Aorta (tissue), 5 donors: ENCODE results near the gene TRAPPC2B. TPM values are rescaled to one million over a fixed set of nuclear protein-coding genes. Genes with fewer than 3 reads are reported as not detected.

Experiments used
- ATAC-seq: fragments of 200-7000 bp; cut with Tn5 transposase; one replicate; pipeline ENCODE4 v1.9.1; 2022; ENCODE audit warnings: moderate library complexity; ENCODE audit not compliant: low FRiP score
- DNase-seq, 2 donors: peaks; one replicate each; pipeline ENCODE4 v3.0.0-alpha.2; 2020
- H3K27ac ChIP-seq, 2 donors: one replicate each; pipeline ENCODE4 v1.5.1; 2013; ENCODE audit warnings: low read length in 2 of 2, mild to moderate bottlenecking in 2 of 2, moderate library complexity in 2 of 2, control low read depth in 1 of 2, inconsistent platforms in 1 of 2, low read depth in 1 of 2
- H3K27me3 ChIP-seq, 2 donors: one replicate each; pipeline ENCODE4 v1.6.1; 2013; ENCODE audit warnings: control low read depth in 1 of 2, low read length in 1 of 2, mild to moderate bottlenecking in 1 of 2, moderate library complexity in 1 of 2; ENCODE audit not compliant: insufficient read depth in 2 of 2, control insufficient read depth in 1 of 2
- H3K36me3 ChIP-seq, 2 donors: one replicate each; pipeline ENCODE4 v1.6.1; 2013; ENCODE audit warnings: control low read depth in 1 of 2, low read length in 1 of 2, mild to moderate bottlenecking in 1 of 2; ENCODE audit not compliant: insufficient read depth in 2 of 2, control insufficient read depth in 1 of 2
- H3K4me1 ChIP-seq, 2 donors: one replicate each; pipeline ENCODE4 v1.6.1; 2013; ENCODE audit warnings: low read length in 2 of 2, control low read depth in 1 of 2, mild to moderate bottlenecking in 1 of 2, moderate library complexity in 1 of 2; ENCODE audit not compliant: insufficient read depth in 2 of 2, control insufficient read depth in 1 of 2
- H3K4me3 ChIP-seq, 2 donors: one replicate each; pipeline ENCODE4 v1.5.1; 2013; ENCODE audit warnings: low read length in 2 of 2, control low read depth in 1 of 2, mild to moderate bottlenecking in 1 of 2
- H3K9me3 ChIP-seq: one replicate; pipeline ENCODE4 v1.6.1; 2013; ENCODE audit warnings: mild to moderate bottlenecking, low read length; ENCODE audit not compliant: control insufficient read depth
- WGBS, 2 donors: extraction: QIAGEN DNeasy Blood & Tissue Kit; methylation state at CpG; one replicate each; pipeline ENCODE4 v1.1.7; 2013; 5-methylcytosine and 5-hydroxymethylcytosine counted together
- intact Hi-C, 2 donors: fragments of 100-400 bp; cut with DNase I; formaldehyde crosslinking; loops; one replicate each; pipeline versions ENCODE4 v1.14.2 to v1.15.0; 2022
- polyA plus RNA-seq, 2 donors: library from polyadenylated mRNA; stranded (reverse); fragments of 200-250 nt; gene quantifications; one replicate each; pipeline ENCODE4 v1.2.3, GENCODE V29; 2013
- total RNA-seq, 2 donors: library from RNA; stranded (reverse); fragmentation: NEBNext Ultra II Directional; extraction: Animal tissue kit (Norgen Biotek cat#: 25700); gene quantifications; one replicate each; pipeline ENCODE4 v1.2.1, GENCODE V29; 2021
- donor health status: healthy with polysubstance abuse.
- donor health status: Bipolar disorder and iron deficiency.
- donor health status: DM: no; HTN: no; CAD: no.
- donor health status: DM: no; HTN: no; CAD: no.
- donor health status: DM: yes; HTN: yes; CAD: no.

TRAPPC2B gene
- total and polyA plus RNA-seq, 4 donors: 8.3 to 28.2 (median 15.6) TPM

DNA sequence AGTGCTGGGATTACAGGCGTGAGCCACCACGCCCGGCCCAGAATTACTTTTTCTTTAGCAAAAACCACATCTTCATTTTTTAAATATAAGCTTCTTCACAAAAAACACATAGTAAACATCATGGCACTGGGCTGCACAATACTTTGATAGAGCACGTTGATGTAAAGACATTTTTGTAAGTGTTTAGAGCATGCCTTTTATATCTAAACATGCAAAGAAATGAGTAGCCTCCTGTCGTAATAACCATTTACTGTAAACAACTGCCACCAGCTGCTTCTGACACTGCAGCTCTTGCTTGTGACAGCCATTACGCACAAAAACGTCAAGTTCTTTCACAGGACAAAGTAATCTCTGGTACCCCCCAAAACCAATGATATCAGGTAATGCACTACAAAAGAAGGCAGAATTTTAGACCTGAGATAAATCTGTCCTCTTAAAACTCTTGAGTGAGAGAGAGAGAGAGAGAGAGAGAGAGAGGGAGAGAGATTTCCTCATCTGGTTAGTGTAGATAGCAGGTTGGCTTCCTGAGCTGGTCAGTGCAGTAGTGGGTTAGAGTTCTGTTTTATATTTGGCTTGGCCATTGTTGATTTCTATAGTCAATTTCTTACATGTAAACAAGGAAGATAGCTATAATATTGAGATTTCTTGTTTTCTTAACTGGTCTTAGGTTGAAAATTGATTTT lies 19.6 kb downstream of the TRAPPC2B start:
- Histone ChIP-seq H3K4me3 (no peak overlapping the region), H3K36me3 (peaks cover 2 to 4% of the 10 kb centered on the region in 2 donors), H3K27ac (no peak overlapping the region), H3K27me3 (no peaks in the 10 kb centered on the region), H3K9me3 (peaks cover 7% of the 10 kb centered on the region), H3K4me1 (no peaks in the 10 kb centered on the region)
- DNase-seq: no peak
- ATAC-seq: no peak
- 84 to 85% methylated on average over 7 of the region's 7 CpGs for WGBS, 2 donors
- intact Hi-C loops: no loop called here

DNA sequence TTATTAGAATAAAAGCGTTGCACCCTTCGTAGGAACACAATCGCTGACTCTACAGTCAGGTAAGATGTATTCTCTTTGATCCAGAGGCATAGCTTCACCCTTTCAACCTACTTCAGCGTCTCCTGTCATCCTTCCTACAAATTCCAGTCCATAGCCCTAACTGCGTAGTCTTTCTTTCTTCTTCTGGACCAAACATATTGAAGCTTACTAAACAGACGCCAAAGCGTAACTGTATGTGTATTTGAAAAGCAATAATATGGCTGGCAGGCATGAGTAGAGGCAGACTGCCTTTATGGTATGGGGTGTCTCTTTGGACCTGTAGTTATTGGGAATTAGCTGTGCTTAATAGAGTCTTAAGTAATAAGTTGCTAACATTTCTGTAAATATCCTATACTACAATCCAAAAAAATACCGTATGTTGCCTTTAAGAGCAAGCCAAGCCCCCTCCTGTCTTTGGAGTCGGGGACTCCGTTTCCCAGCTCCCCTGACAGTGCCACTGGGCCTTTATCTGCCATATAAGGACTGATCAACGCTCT lies 25.9 kb downstream of the TRAPPC2B start:
- intact Hi-C loops: no loop called here
- DNase-seq: no peak
- Histone ChIP-seq H3K27me3 (no peaks in the 10 kb centered on the region), H3K4me3 (peak overlapping the region; percentile 27 to 40), H3K9me3 (peaks cover 5% of the 10 kb centered on the region), H3K27ac (peak overlapping the region; percentile 57 to 61), H3K4me1 (peaks cover 0 to 2% of the 10 kb centered on the region in 2 donors), H3K36me3 (peaks cover 4% of the 10 kb centered on the region in 2 donors)
- 51 to 52% methylated on average over 11 of the region's 11 CpGs for WGBS, 2 donors
- no peak for ATAC-seq

DNA sequence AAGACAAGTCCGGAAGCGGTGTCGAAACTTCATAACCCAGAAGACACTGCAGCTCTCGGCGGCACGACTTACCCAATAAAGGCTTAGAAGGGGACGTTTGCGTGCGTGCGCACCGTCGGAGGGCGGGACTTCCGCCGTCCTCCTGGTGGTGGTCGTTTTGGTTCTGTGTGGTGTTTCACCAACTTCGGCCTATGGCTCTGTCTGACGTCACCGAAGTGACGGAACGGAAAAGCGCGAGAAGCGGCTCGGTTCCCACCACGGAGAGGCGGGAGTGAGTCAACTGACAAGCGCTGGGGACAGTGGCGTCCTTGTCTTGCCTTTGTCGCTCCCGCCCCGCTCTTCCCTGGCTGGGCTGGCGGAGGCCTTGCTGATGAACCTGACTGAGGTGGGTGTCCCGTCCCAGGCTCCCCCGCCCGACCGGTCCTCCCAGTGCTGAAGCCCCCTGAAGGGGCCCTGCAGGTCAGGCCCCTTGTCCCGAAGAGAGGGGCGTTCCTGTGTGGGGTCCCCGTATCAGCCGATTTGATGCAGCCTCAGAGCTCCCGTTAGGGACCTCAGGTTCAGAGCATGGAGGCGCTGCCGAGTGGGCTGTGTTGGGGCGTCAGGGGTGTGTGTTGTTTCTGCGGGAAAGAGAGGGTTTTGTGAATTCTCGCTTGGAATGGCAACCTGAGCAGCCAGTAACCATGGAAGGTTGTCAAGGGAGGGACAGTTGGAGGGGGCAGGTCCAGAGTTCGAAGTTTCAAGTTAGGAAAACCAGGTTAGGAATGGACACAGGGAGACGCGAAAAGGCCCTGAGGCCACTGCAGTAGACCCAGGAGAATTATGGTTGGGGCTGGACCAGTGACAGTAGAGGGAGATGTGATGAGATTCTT lies 26.6 kb downstream of the TRAPPC2B start, which contains the start of gene ZNF548:
Gene ZNF548, plus strand, starts transcription at position 125 of the 869 bp plus-strand sequence. Its CDS starts 246 bp downstream, at position 371.
- peaks cover 7% of the 10 kb centered on the region for H3K9me3 ChIP-seq
- intact Hi-C loops: loop anchor here in 1 of 2 donors (2.0 kb wide), 2 partner anchors 21 to 45 kb away; partner anchors contain the start of genes ZNF17 and ZNF749
- H3K4me1 ChIP-seq: peaks cover 0 to 2% of the 10 kb centered on the region in 2 donors
- H3K36me3 ChIP-seq: peaks cover 4% of the 10 kb centered on the region in 2 donors
- WGBS, 2 donors: 1% methylated on average over 47 to 50 of the region's 50 CpGs
- ATAC-seq: peak; percentile 100
- peak within 1 kb of the TSS; percentile 42 to 76 for H3K4me3 ChIP-seq
- DNase-seq: peak; percentile 97 to 99
- H3K27me3 ChIP-seq: no peaks in the 10 kb centered on the region
- H3K27ac ChIP-seq: peak within 1 kb of the TSS; percentile 61 to 78

DNA sequence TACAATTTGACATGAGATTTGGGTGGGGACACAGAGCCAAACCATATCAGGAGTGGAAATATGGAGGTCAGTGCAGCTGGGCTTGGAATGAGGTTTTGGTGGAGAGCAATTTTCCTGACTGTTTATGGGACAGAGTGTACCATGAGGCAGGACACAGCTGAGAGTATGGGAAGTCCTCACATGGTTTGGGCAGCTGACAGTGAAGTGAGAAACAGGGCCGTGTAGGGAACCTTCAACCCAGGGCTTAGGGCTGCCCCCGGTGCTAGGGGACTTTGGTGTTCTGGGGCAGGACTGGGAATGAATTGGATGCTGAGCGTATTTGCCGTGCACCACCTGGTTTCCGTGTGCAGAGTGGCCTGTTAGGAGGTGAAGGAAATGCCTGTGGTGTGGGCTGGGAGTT lies 32.4 kb downstream of the TRAPPC2B start:
- Histone ChIP-seq H3K27ac (no peak overlapping the region), H3K4me3 (no peak overlapping the region), H3K4me1 (peaks cover 0 to under 1% of the 10 kb centered on the region in 2 donors), H3K36me3 (peaks cover 32 to 38% of the 10 kb centered on the region in 2 donors), H3K27me3 (no peaks in the 10 kb centered on the region), H3K9me3 (peaks cover 34% of the 10 kb centered on the region)
- ATAC-seq (no peak), DNase-seq (no peak)
- intact Hi-C loops: no loop called here
- 84 to 92% methylated on average over 5 of the region's 5 CpGs for WGBS, 2 donors

GRCh38 chr19:57398868-57399267 lies 35.5 kb downstream of the TRAPPC2B start:
- ATAC-seq (no peak), DNase-seq (no peak)
- Histone ChIP-seq H3K27ac (no peak overlapping the region), H3K36me3 (peaks cover 28 to 34% of the 10 kb centered on the region in 2 donors), H3K4me3 (no peak overlapping the region), H3K27me3 (no peaks in the 10 kb centered on the region), H3K9me3 (peaks cover 31% of the 10 kb centered on the region), H3K4me1 (no peaks in the 10 kb centered on the region)
- 94 to 96% methylated on average over 5 of the region's 5 CpGs for WGBS, 2 donors
- intact Hi-C loops: no loop called here

DNA sequence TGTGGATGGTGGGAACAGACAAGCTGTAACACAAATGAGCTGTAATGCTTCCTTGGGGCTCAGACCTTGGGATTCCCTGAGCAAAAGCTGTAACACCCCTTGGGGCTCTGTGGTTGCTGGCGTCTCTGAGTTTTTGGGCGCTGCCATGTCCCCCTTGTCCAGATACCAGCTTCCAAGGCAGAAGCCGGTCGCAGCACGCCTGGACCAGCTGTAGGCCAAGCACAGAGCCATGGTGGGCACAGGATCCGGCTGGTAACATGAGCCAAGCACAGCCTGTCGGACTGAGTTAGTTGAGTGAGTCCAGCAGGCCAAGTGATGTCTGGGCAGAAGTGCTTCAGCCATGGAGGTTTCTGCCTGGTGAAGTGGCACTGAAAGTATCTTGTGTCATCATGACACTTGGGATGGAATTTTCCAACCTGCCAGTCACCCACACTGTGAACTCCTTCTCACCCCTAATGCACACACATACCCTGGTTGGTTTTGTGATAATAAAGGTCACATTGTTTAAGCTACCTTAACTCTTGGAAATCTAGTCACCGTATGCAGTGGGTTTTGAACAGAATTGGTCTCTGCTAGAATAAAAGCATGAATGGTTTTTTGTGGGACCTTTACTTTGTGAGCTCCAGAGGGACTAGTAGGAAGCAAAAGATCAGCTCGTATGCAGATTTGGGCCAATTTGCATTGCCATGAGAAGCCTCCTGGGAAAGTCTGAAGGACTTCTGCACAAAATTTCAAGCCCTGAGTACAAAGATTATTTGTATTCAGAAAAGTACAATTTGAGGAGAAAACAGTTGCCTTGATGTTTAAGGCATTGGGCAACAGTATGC lies 40.6 kb downstream of the TRAPPC2B start:
- no peak for DNase-seq
- WGBS, 2 donors: 93% methylated on average over 9 of the region's 9 CpGs

DNA sequence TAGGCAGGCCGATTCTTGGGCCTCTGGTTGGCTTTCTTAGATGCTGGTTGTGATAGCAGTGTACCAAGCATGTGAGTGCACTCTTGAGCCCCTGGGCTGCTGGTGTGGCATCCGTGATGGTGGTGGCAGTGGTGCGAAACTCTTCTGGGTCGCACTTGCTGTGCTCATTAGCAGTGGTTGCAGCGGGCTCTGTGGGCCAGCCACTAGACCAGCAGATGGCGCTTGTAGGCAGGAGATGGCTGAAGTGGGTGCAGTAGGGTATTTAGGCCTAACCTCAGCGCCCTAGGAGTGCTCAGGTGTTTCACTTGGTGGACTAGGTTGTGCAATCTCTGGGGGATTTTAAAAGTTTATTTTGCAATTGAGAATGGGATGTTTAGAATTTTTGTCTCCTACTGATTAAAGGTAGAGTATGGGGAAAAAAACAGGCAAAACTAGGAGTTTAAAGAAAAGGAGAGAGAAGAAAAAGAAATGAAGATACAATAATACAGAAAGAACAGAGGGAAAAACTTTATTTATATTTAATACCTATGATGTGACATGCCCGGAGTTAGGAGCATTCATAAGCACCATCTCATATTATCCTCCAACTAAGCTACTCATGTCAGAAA lies 43.3 kb downstream of the TRAPPC2B start:
- Histone ChIP-seq H3K4me1 (no peaks in the 10 kb centered on the region), H3K9me3 (peaks cover 4% of the 10 kb centered on the region), H3K27ac (no peak overlapping the region), H3K27me3 (no peaks in the 10 kb centered on the region), H3K4me3 (no peak overlapping the region), H3K36me3 (no peaks in the 10 kb centered on the region)
- peak; percentile 51 to 78 for DNase-seq
- WGBS, 2 donors: 9 to 13% methylated on average over 8 of the region's 8 CpGs
- no peak for ATAC-seq
- intact Hi-C loops: no loop called here

More for the DNA sequence above, 40.6 kb downstream of the TRAPPC2B start:
- peaks cover 2 to 4% of the 10 kb centered on the region in 2 donors for H3K36me3 ChIP-seq
- H3K27ac ChIP-seq: no peak overlapping the region
- no peak overlapping the region for H3K4me3 ChIP-seq
- H3K9me3 ChIP-seq: peaks cover 7% of the 10 kb centered on the region
- ATAC-seq: no peak
- intact Hi-C loops: no loop called here
- H3K27me3 ChIP-seq: no peaks in the 10 kb centered on the region
- H3K4me1 ChIP-seq: no peaks in the 10 kb centered on the region
